Measurements from ENCODE around the gene TMEM165. TPM values are rescaled to one million over a fixed set of nuclear protein-coding genes. Genes with fewer than 3 reads are reported as not detected.

The TMEM165 gene
- 100 to 1,000 TPM in 1 of 2 donors, 10 to 100 TPM in 1; 90.5 to 308 TPM for total RNA-seq

- H3K4me3 ChIP-seq, result peak within 1 kb of the TSS; percentile 98 to 99
- peak within 1 kb of the TSS; percentile 95 to 100 (median 97) for H3K27ac ChIP-seq
- 0 to 1% methylated on average over 38 to 59 of the region's 95 CpGs for WGBS, 2 donors
- H3K27me3 ChIP-seq, result no peaks in the 10 kb centered on the region
- peak; percentile 98 to 99 (median 98) for TF ChIP-seq POLR2A (IDR thresholded peaks at IDR 0.05)
- TF ChIP-seq CTCF (IDR thresholded peaks at IDR 0.05), result peak in 2 of 7 experiments; percentile 2 to 17
- H3K4me1 ChIP-seq, result peaks cover 29% of the 10 kb centered on the region
- ATAC-seq (peak; percentile 97), DNase-seq (peak; percentile 94 to 96 (median 95))
- no peaks in the 10 kb centered on the region for H3K36me3 ChIP-seq (replicated peaks in 1 of 2; ENCODE audit: insufficient read depth in 1 of 2, low read depth in 2 of 2)
- H3K9me3 ChIP-seq, result no peaks in the 10 kb centered on the region
- intact Hi-C loops (cut with DNase I), result loop anchor here (10.0 kb wide), 1 partner anchor 51 kb away; the partner anchor contains the start of gene SRD5A3
Observed at GRCh38 chr4:55395529-55396307, at the start of gene TMEM165. TMEM165 (plus strand) TSS chr4:55395957; CDS start chr4:55396190, 233 bp downstream.

GRCh38 chr4:55345980-55346850 lies 49.5 kb upstream of the TMEM165 start, which contains the start of gene SRD5A3:
SRD5A3 (plus strand) TSS chr4:55346242; CDS start chr4:55346337, 95 bp downstream.
- no peaks in the 10 kb centered on the region for H3K27me3 ChIP-seq
- TF ChIP-seq CTCF (IDR thresholded peaks at IDR 0.05), result peak; percentile 87 to 99 (median 95)
- peak; percentile 56 to 64 (median 60) for TF ChIP-seq POLR2A (IDR thresholded peaks at IDR 0.05)
- peak within 1 kb of the TSS; percentile 89 to 98 (median 94) for H3K27ac ChIP-seq
- no peaks in the 10 kb centered on the region for H3K9me3 ChIP-seq
- 0% methylated on average over 17 to 79 of the region's 95 CpGs for WGBS, 2 donors
- peaks cover 22% of the 10 kb centered on the region for H3K4me1 ChIP-seq
- DNase-seq (peak; percentile 83 to 90 (median 86)), ATAC-seq (peak; percentile 94)
- H3K36me3 ChIP-seq (replicated peaks in 1 of 2; ENCODE audit: insufficient read depth in 1 of 2, low read depth in 2 of 2), result no peaks in the 10 kb centered on the region
- H3K4me3 ChIP-seq, result peak within 1 kb of the TSS; percentile 29 to 68
- intact Hi-C loops (cut with DNase I), result loop anchor here (10.0 kb wide), 1 partner anchor 49 kb away; the partner anchor contains the start of gene TMEM165

GRCh38 chr4:55346851-55347255 lies 48.9 kb upstream of the TMEM165 start:
- Histone ChIP-seq H3K36me3 (replicated peaks in 1 of 2; ENCODE audit: insufficient read depth in 1 of 2, low read depth in 2 of 2) (no peaks in the 10 kb centered on the region), H3K4me1 (peaks cover 22% of the 10 kb centered on the region), H3K4me3 (peak overlapping the region in 1 of 2 donors; percentile 68), H3K9me3 (no peaks in the 10 kb centered on the region), H3K27me3 (no peaks in the 10 kb centered on the region), H3K27ac (peak overlapping the region; percentile 89 to 98 (median 94))
- TF ChIP-seq POLR2A (IDR thresholded peaks at IDR 0.05) (no peak), CTCF (IDR thresholded peaks at IDR 0.05) (no peak)
- WGBS, 2 donors, result 15 to 20% methylated on average over 15 to 16 of the region's 16 CpGs
- DNase-seq, result peak in 3 of 4 donors; percentile 22 to 37 (median 26)
- peak; percentile 8 for ATAC-seq
- intact Hi-C loops (cut with DNase I), result loop anchor here (10.0 kb wide), 1 partner anchor 48 kb away; the partner anchor contains the start of gene TMEM165

- no peak for TF ChIP-seq POLR2A (IDR thresholded peaks at IDR 0.05)
- TF ChIP-seq CTCF (IDR thresholded peaks at IDR 0.05), result no peak
- H3K36me3 ChIP-seq (replicated peaks in 1 of 2; ENCODE audit: insufficient read depth in 1 of 2, low read depth in 2 of 2), result no peaks in the 10 kb centered on the region
- H3K4me3 ChIP-seq, result no peak overlapping the region
- DNase-seq (no peak), ATAC-seq (no peak)
- WGBS, 2 donors, result 77 to 78% methylated on average over 3 of the region's 3 CpGs
- no peaks in the 10 kb centered on the region for H3K27me3 ChIP-seq
- no peaks in the 10 kb centered on the region for H3K9me3 ChIP-seq
- peaks cover 22% of the 10 kb centered on the region for H3K4me1 ChIP-seq
- peak overlapping the region in 3 of 4 donors; percentile 89 to 98 (median 97) for H3K27ac ChIP-seq
- intact Hi-C loops (cut with DNase I), result loop anchor here (10.0 kb wide), 1 partner anchor 47 kb away; the partner anchor contains the start of gene TMEM165
Observed at GRCh38 chr4:55347610-55348228, 48.0 kb upstream of the TMEM165 start.

Measured in body of pancreas (tissue), 4 donors.